GM12878 (cell line): ENCODE measurements around the gene CELSR1. TPM values are rescaled to one million over a fixed set of nuclear protein-coding genes. Genes with fewer than 3 reads are reported as not detected.

ENCODE experiments used
- ATAC-seq: fragments of 200-7000 bp; cut with Tn5 transposase; 3 replicates; pipeline ENCODE4 v1.9.1; 2020; ENCODE audit warnings: mild to moderate bottlenecking, moderate library complexity
- BruUV-seq: library from RNA; stranded (reverse); fragments of 400-500 nt; replicated peaks from 2 replicates; lab custom pipeline; 2021; lab: Mats Ljungman, UMichigan
- CTCF ChIA-PET: fragments of 300-600 bp; sonication (Branson Sonifier 250); formaldehyde crosslinking; extraction: SDS; loops from one replicate; lab custom pipeline; 2021; ENCODE audit warnings: inconsistent platforms; lab: Yijun Ruan, JAX
- POLR2A ChIA-PET: fragments of 350-600 bp; formaldehyde crosslinking; extraction: SDS; loops from one replicate; lab custom pipeline; 2021; ENCODE audit warnings: inconsistent platforms; lab: Charles Lee
- RAD21 ChIA-PET: fragments of 300-600 bp; sonication (Branson Sonifier 250); formaldehyde crosslinking; loops from one replicate; lab custom pipeline; 2023; ENCODE audit warnings: antibody characterized with exemption; ENCODE audit not compliant: unreplicated experiment; lab: Charles Lee
- SMC1A ChIA-PET: fragments of 300-600 bp; sonication (Branson Sonifier 250); formaldehyde crosslinking; loops from one replicate; lab custom pipeline; 2023; ENCODE audit not compliant: unreplicated experiment, uncharacterized antibody; lab: Charles Lee
- DNase-seq: peaks from one replicate; pipeline ENCODE4 v3.0.0-alpha.2; 2011; ENCODE audit warnings: low read depth, low spot score
- FAIRE-seq: peaks from 3 replicates; lab custom pipeline; 2011; peaks lifted over from hg19 to GRCh38; lab: Jason Lieb, UNC
- H2AFZ ChIP-seq: 2 replicates; pipeline ENCODE4 v1.6.0; 2011; ENCODE audit warnings: low read depth, low read length, control low read depth; ENCODE audit not compliant: control insufficient read depth
- H3K27ac ChIP-seq: 2 replicates; pipeline ENCODE4 v1.5.1; 2011; ENCODE audit warnings: control low read depth; ENCODE audit not compliant: control insufficient read depth, insufficient read depth
- H3K27me3 ChIP-seq, 2 experiments: replicated peaks in 1 of 2; 2 replicates each; pipeline versions ENCODE4 v1.6.0 to v1.6.1; 2011; ENCODE audit warnings: low read length in 1 of 2; ENCODE audit not compliant: control insufficient read depth in 2 of 2, insufficient read depth in 2 of 2
- H3K36me3 ChIP-seq, 2 experiments: 2 replicates each; pipeline ENCODE4 v1.5.1; 2011; ENCODE audit warnings: low read length in 1 of 2; ENCODE audit not compliant: control insufficient read depth in 2 of 2, insufficient read depth in 2 of 2
- H3K4me1 ChIP-seq: 2 replicates; pipeline ENCODE4 v1.6.1; 2011; ENCODE audit warnings: mild to moderate bottlenecking, low read length, moderate library complexity, mixed read lengths; ENCODE audit not compliant: control insufficient read depth, insufficient read depth
- H3K4me2 ChIP-seq: 2 replicates; pipeline ENCODE4 v1.6.0; 2011; ENCODE audit warnings: control low read depth; ENCODE audit not compliant: control insufficient read depth, insufficient read depth
- H3K4me3 ChIP-seq: fragments of 200-600 bp; sonication (generic); 2 replicates; pipeline ENCODE4 v1.5.1; 2016
- H3K79me2 ChIP-seq: 2 replicates; pipeline ENCODE4 v1.6.0; 2011; ENCODE audit warnings: low read length; ENCODE audit not compliant: control insufficient read depth, insufficient read depth
- H3K9ac ChIP-seq: 2 replicates; pipeline ENCODE4 v1.8.0; 2011; ENCODE audit warnings: low read length, control low read depth, mixed read lengths; ENCODE audit not compliant: control insufficient read depth, insufficient read depth
- H3K9me3 ChIP-seq: replicated peaks from 3 replicates; pipeline ENCODE4 v1.5.1; 2011; ENCODE audit warnings: mild to moderate bottlenecking, low read length; ENCODE audit not compliant: control insufficient read depth, insufficient read depth
- H4K20me1 ChIP-seq: 2 replicates; pipeline ENCODE4 v1.6.0; 2011; ENCODE audit not compliant: control insufficient read depth, insufficient read depth
- CBX5 ChIP-seq: sonication (generic); IDR thresholded peaks from 2 replicates; pipeline ENCODE4 v1.6.1; 2016; ENCODE audit warnings: low read depth, moderate library complexity, mild to moderate bottlenecking, inconsistent platforms
- CEBPB ChIP-seq, 2 experiments: fragments of 150-350 bp in 1 of 2; IDR thresholded peaks; 2 replicates each; pipeline ENCODE4 v1.6.1; 2012 to 2014; ENCODE audit warnings: low read depth in 2 of 2, low read length in 2 of 2, borderline replicate concordance in 1 of 2, inconsistent platforms in 1 of 2
- FOXK2 ChIP-seq: fragments of 450-650 bp; IDR thresholded peaks from 2 replicates; pipeline ENCODE4 v1.6.1; 2017; ENCODE audit warnings: mild to moderate bottlenecking, moderate library complexity
- IRF3 ChIP-seq: fragments of 450-650 bp; IDR thresholded peaks from 2 replicates; pipeline ENCODE4 v1.6.1; 2014; ENCODE audit warnings: mild to moderate bottlenecking
- NR2F1 ChIP-seq: fragments of 450-650 bp; conservative IDR thresholded peaks from 2 replicates; pipeline ENCODE4 v1.6.1; 2017; ENCODE audit warnings: mild to moderate bottlenecking
- RAD21 ChIP-seq: IDR thresholded peaks from 2 replicates; pipeline ENCODE4 v1.6.1; 2011; ENCODE audit warnings: mild to moderate bottlenecking, low read depth, low read length, moderate library complexity; ENCODE audit not compliant: insufficient read depth
- ZNF207 ChIP-seq: fragments of 450-650 bp; IDR thresholded peaks from 2 replicates; pipeline ENCODE4 v1.6.1; 2014; ENCODE audit warnings: antibody characterized with exemption, mild to moderate bottlenecking, borderline replicate concordance
- WGBS: methylation state at CpG from one replicate; pipeline ENCODE4 v1.1.6; 2016; ENCODE audit warnings: low lambda C conversion rate; ENCODE audit not compliant: insufficient replicate concordance, insufficient coverage; ENCODE audit errors: missing lambda C conversion rate; 5-methylcytosine and 5-hydroxymethylcytosine counted together
- in situ Hi-C: fragments of 300-500 bp; cut with MboI; formaldehyde crosslinking; loops from 9 replicates; pipeline ENCODE4 v1.14.3; 2018; ENCODE audit warnings: mixed read lengths
- intact Hi-C: fragments of 100-400 bp; cut with micrococcal nuclease; formaldehyde crosslinking; loops from one replicate; pipeline ENCODE4 v1.14.2; 2022; ENCODE audit not compliant: unreplicated experiment
- polyA plus RNA-seq, 11 experiments: library from polyadenylated mRNA; depleted of rRNA in 4 of 11; unstranded in 6 of 11; stranded (reverse) in 5 of 11; fragments of >200 nt; fragmentation: Nextera tagmentation in 4 of 11; fragmentation: Illumina TruSeq in 1 of 11; extraction: Ambion mirVana in 4 of 11; extraction: Trizol in 1 of 11; gene quantifications; 1 replicate in 1 of 11; 2 replicates in 10 of 11; pipeline versions ENCODE4 v1.2.1 to v1.2.3, GENCODE V29; 2011 to 2016; ENCODE audit warnings: inconsistent platforms in 2 of 11, missing spikeins in 2 of 11, low read depth in 1 of 11
- total RNA-seq, 4 experiments: library from RNA; depleted of rRNA in 3 of 4; stranded (reverse); fragments of >200 nt in 3 of 4; fragmentation: Illumina TruSeq in 1 of 4; extraction: Trizol in 1 of 4; gene quantifications; 2 replicates each; pipeline versions ENCODE4 v1.2.1 to v1.2.3, GENCODE V29; 2013 to 2021

Gene CELSR1
- total and polyA plus RNA-seq, 10 of the 15 experiments (the other 5 are each of a cell fraction or from before 2014, with no cell fraction given) = 0.05 to 1.7 (median 0.35) TPM; not detected in 2

- TF ChIP-seq CBX5 = no peak
- no peak for TF ChIP-seq IRF3
- TF ChIP-seq ZNF207 = no peak
- TF ChIP-seq RAD21 = no peak
- TF ChIP-seq NR2F1 = no peak
Measured at GRCh38 chr22:46377525-46378425, 159.6 kb downstream of the CELSR1 start (continued).

DNA sequence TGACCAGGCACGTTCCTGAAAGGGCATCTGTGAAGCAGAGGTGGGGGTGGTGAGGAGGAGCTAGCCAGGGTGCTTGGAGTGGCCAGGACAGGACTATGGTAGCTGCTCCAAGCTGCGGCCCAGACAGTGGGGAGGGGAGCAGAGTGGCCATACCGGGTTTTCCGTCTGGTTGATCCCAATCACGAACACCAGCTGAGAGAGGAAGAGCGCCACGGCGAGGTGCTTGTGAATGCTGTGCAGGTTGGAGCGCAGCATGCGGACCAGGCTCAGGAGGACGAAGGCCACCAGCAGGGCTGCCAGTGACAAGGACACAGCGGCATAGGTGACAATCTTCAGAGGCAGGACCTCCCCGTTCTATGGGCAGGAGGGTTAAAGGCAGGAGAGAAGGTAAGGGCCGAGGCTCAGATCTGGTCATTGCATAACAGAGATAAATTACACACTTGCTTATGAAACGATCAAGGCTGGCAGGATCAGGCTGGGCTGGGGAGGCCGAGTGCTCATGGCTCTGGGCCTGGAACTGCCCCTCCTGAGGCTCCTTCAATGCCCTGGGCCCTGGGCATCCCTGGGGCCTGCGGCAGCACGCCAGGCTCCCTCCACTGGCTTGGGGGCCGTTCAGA is 160.4 kb downstream of the CELSR1 start:
- H3K4me1 ChIP-seq = peaks cover 6% of the 10 kb centered on the region

More for the DNA sequence above, 160.4 kb downstream of the CELSR1 start:
- intact Hi-C loops = no loop called here
- no peak overlapping the region for H3K4me3 ChIP-seq
- no peaks in the 10 kb centered on the region for H3K79me2 ChIP-seq
- H3K4me2 ChIP-seq = no peak overlapping the region
- no peak overlapping the region for H2AFZ ChIP-seq
- ATAC-seq (no peak), DNase-seq (no peak), FAIRE-seq (no peak)
- 59% methylated on average over 19 of the region's 19 CpGs for WGBS
- H4K20me1 ChIP-seq = no peaks in the 10 kb centered on the region
- BruUV-seq = no TSS peak
- CTCF ChIA-PET = interaction anchor here (0.6 to 0.9 kb wide), 2 partner anchors 102 to 134 kb away, joined by 3 read pairs; no protein-coding TSS in a partner anchor
- no peak overlapping the region for H3K9ac ChIP-seq
- no peaks in the 10 kb centered on the region for H3K36me3 ChIP-seq
- POLR2A ChIA-PET = no interaction called here
- H3K9me3 ChIP-seq = peaks cover 3% of the 10 kb centered on the region; the same call in 2 of the 3 replicates
- H3K27me3 ChIP-seq = no peaks in the 10 kb centered on the region
- no peak overlapping the region for H3K27ac ChIP-seq
- SMC1A ChIA-PET = no interaction called here
- TF ChIP-seq FOXK2 = no peak
- no peak for TF ChIP-seq CEBPB (IDR thresholded peaks at IDR 0.05; ENCODE audit: borderline replicate concordance in 1 of 2, low read depth in 2 of 2, low read length in 2 of 2)
- in situ Hi-C loops = no loop called here
- RAD21 ChIA-PET = no interaction called here
